ENCODE measurements around the gene EIPR1.
"Not testable (repeated sequence)": the region's sequence is repeated elsewhere in the genome, so short reads cannot be mapped to it uniquely, and the experiment has no call there.

EIPR1 gene

DNA sequence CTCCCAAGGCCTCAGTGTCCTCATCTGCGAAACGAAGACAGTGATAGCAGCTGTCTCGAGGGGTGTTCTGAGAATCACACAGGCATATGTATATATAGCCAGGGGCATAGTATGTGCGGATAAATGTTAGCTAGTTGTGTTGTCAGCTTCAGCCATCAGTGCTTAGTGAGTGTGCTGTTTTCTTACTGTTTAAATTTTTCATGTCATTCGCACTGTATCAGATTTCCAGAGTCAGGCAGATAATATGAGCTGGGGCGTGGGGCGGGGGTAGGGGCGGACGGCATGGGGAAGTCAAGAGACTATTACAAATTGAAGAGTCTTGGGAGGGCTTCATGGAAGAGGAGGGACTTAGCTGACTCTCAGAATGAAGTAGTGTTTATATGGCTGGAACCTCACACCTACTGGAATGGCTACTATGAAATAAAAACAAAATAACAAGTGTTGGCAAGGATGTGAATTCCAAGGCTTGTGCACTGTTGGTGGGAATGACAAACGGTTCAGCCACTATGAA lies 8.9 kb upstream of the EIPR1 start:
- H3K4me1 ChIP-seq (ENCODE audit: control insufficient read depth, insufficient read depth, low read length, poor library complexity, severe bottlenecking): no peaks in the 10 kb centered on the region
- H3K9me3 ChIP-seq (ENCODE audit: control insufficient read depth, low read length): no peaks in the 10 kb centered on the region
- no peak overlapping the region for H3K27ac ChIP-seq (ENCODE audit: low read depth, low read length, severe bottlenecking)
- no peak overlapping the region for H3K4me3 ChIP-seq (ENCODE audit: extremely low read depth, insufficient read depth, low read length, poor library complexity, severe bottlenecking)
- H3K36me3 ChIP-seq (ENCODE audit: control insufficient read depth, insufficient read depth, low read length): peaks cover 50% of the 10 kb centered on the region
- WGBS, 2 experiments (ENCODE audit: insufficient coverage in 2 of 2): 96 to 100% methylated on average over 4 to 5 of the region's 10 CpGs

DNA sequence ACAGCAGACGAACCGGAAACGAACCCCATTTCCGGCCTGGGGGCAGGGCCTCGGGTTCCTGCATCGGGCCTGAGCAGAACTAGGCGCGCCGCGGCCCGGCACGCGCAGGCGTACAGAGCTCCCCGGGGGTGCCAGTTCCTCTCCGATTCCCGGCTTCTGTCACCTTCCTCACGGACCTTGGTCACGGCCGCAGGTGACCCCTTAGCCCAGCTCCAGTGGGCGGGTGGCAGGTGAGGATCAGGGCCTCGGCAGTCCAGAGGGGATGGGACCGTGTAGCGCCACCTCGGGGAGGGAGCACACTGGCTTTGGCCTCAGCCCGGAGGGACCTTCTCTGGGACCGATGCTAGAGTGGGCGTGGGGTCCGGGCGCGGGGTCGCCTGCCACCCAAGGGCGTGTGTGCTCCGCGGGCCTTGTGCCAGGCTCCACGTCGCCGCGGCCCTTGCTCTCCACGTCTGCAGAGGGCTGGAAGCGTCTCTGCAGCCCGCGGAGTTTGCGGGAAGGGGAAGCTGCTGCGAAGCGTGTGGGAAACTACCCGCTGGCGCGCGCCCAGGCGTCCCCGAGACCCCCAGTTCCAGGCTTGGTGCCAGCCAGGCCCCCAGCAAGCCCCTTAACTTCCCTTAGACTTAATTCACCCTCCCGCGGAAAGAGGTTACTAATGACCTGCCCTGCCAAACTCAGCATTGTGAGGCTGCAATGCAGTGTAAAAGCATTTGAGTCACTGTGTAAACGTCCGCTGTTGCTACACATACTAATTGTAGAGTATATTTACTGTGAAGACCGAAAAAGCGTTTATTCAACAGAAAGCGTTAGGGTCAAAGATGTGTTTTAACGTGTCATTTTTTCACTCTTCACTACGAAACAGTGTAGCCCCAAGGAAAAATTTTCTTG lies 2.3 kb upstream of the EIPR1 start, which contains the start of gene TRAPPC12:
TSS of gene TRAPPC12 (plus strand) at position 48 of the 888 bp plus-strand sequence. CDS start 7,930 bp downstream, outside the sequence.
- WGBS, 2 experiments (ENCODE audit: insufficient coverage in 2 of 2): 2% methylated on average over 51 to 56 of the region's 61 CpGs
- peak within 1 kb of the TSS; percentile 87 for H3K4me3 ChIP-seq (ENCODE audit: extremely low read depth, insufficient read depth, low read length, poor library complexity, severe bottlenecking)
- no peaks in the 10 kb centered on the region for H3K9me3 ChIP-seq (ENCODE audit: control insufficient read depth, low read length)
- peak within 1 kb of the TSS; percentile 65 for H3K27ac ChIP-seq (ENCODE audit: low read depth, low read length, severe bottlenecking)
- peaks cover 8% of the 10 kb centered on the region for H3K4me1 ChIP-seq (ENCODE audit: control insufficient read depth, insufficient read depth, low read length, poor library complexity, severe bottlenecking)
- peaks cover 19% of the 10 kb centered on the region for H3K36me3 ChIP-seq (ENCODE audit: control insufficient read depth, insufficient read depth, low read length)

DNA sequence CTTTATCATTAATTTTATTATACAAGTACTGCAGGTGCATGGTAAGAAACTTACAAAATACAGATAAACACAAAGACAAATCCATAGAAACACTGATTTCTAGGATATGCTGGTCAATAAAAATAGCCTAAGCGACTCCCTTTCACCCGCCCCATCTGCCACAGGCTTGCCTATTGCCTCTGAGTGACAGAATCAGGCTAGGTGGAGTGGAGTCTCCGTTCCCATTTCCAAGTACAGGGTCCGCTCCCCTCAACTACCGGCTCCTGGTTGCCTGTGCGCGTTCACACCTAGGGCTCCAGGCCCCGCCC lies 1.7 kb upstream of the EIPR1 start:
- H3K4me3 ChIP-seq (ENCODE audit: extremely low read depth, insufficient read depth, low read length, poor library complexity, severe bottlenecking): peak overlapping the region; percentile 87
- H3K9me3 ChIP-seq (ENCODE audit: control insufficient read depth, low read length): no peaks in the 10 kb centered on the region
- 0 to 9% methylated on average over 3 to 8 of the region's 8 CpGs for WGBS, 2 experiments (ENCODE audit: insufficient coverage in 2 of 2)
- H3K4me1 ChIP-seq (ENCODE audit: control insufficient read depth, insufficient read depth, low read length, poor library complexity, severe bottlenecking): peaks cover 8% of the 10 kb centered on the region
- no peak overlapping the region for H3K27ac ChIP-seq (ENCODE audit: low read depth, low read length, severe bottlenecking)
- peaks cover 19% of the 10 kb centered on the region for H3K36me3 ChIP-seq (ENCODE audit: control insufficient read depth, insufficient read depth, low read length)

DNA sequence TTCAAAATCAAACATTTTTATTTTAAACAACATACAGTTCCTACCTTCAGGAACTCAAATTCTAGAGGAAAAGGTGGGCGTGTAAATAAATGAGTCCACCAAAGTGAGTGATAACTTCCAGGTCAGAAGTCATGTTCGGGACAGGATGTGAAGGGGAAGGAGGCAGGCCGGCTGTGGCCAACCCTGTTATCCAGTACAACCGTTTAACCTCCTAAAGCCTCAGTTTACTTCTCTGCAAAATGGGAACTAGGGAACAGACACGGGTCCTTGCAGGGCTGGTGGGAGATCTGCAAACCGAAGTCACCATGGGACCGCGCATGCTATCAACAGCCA lies 373 bp downstream of the EIPR1 start:
- peaks cover 14% of the 10 kb centered on the region for H3K36me3 ChIP-seq (ENCODE audit: control insufficient read depth, insufficient read depth, low read length)
- H3K4me3 ChIP-seq (ENCODE audit: extremely low read depth, insufficient read depth, low read length, poor library complexity, severe bottlenecking): peak overlapping the region; percentile 87
- H3K4me1 ChIP-seq (ENCODE audit: control insufficient read depth, insufficient read depth, low read length, poor library complexity, severe bottlenecking): peaks cover 8% of the 10 kb centered on the region
- peak overlapping the region; percentile 66 for H3K27ac ChIP-seq (ENCODE audit: low read depth, low read length, severe bottlenecking)
- 0 to 2% methylated on average over 4 to 5 of the region's 8 CpGs for WGBS, 2 experiments (ENCODE audit: insufficient coverage in 2 of 2)
- no peaks in the 10 kb centered on the region for H3K9me3 ChIP-seq (ENCODE audit: control insufficient read depth, low read length)

DNA sequence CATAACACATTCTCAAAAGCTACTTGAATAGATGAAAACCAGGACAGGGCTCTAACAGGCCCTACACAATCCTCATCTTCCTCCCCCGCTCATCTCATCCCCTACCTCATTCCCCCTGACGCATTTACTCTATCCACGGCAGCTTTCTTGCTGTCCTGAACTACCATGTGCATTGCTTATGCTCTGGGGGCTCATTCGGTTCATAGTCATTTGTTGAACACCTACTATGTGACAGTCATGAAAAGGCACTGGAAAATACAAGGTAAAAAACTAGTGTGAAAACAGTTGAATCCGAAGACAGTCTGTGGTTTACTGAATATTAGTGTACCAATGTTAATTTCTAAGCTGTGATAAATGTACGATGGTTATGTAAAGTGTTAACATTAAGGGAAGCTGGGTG lies 797 bp downstream of the EIPR1 start:
- no peak overlapping the region for H3K27ac ChIP-seq (ENCODE audit: low read depth, low read length, severe bottlenecking)
- 78 to 94% methylated on average over 5 to 6 of the region's 6 CpGs for WGBS, 2 experiments (ENCODE audit: insufficient coverage in 2 of 2)
- peaks cover 8% of the 10 kb centered on the region for H3K4me1 ChIP-seq (ENCODE audit: control insufficient read depth, insufficient read depth, low read length, poor library complexity, severe bottlenecking)
- H3K36me3 ChIP-seq (ENCODE audit: control insufficient read depth, insufficient read depth, low read length): peaks cover 10% of the 10 kb centered on the region
- peak overlapping the region; percentile 87 for H3K4me3 ChIP-seq (ENCODE audit: extremely low read depth, insufficient read depth, low read length, poor library complexity, severe bottlenecking)
- no peaks in the 10 kb centered on the region for H3K9me3 ChIP-seq (ENCODE audit: control insufficient read depth, low read length)

DNA sequence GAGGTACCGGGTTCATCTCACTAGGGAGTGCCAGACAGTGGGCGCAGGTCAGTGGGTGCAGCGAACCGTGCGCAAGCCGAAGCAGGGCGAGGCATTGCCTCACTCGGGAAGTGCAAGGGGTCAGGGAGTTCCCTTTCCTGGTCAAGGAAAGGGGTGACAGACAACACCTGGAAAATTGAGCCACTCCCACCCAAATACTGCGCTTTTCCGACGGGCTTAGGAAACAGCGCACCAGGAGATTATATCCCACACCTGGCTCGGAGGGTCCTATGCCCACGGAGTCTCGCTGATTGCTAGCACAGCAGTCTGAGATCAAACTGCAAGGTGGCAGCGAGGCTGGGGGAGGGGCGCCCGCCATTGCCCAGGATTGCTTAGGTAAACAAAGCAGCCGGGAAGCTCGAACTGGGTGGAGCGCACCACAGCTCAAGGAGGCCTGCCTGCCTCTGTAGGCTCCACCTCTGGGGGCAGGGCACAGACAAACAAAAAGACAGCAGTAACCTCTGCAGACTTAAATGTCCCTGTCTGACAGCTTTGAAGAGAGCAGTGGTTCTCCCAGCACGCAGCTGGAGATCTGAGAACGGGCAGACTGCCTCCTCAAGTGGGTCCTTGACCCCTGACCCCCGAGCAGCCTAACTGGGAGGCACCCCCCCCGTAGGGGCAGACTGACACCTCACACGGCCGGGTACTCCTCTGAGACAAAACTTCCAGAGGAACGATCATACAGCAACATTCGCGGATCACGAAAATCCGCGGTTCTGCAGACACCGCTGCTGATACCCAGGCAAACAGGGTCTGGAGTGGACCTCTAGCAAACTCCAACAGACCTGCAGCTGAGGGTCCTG lies 8.1 kb downstream of the EIPR1 start:
- WGBS, 2 experiments (ENCODE audit: insufficient coverage in 2 of 2): 73 to 96% methylated on average over 8 to 9 of the region's 34 CpGs

DNA sequence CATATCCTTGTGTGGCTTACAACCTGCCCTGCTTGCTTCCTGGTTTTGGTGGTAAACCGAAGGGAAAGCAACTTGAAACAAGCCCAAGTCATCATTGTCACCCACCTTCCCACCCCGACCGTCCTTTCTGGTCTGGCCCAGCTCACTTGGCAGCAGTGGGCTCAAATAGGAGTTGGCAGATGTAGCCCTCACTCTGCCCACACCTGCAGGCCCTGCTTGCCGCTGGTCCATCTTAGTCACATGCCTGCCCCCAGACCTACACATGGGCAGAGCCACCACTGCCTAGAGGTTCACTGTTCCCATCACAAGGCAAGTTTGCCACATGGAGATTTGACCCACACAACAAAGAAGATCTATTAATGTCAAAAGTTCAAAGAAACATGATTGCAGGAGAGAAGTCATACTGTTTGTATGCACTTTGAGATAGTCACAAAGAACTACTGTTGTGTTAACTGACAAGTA lies 9.3 kb downstream of the EIPR1 start:
- H3K4me3 ChIP-seq (ENCODE audit: extremely low read depth, insufficient read depth, low read length, poor library complexity, severe bottlenecking): no peak overlapping the region
- H3K36me3 ChIP-seq (ENCODE audit: control insufficient read depth, insufficient read depth, low read length): peaks cover 3% of the 10 kb centered on the region
- 94 to 100% methylated on average over 1 to 4 of the region's 4 CpGs for WGBS, 2 experiments (ENCODE audit: insufficient coverage in 2 of 2)
- no peak overlapping the region for H3K27ac ChIP-seq (ENCODE audit: low read depth, low read length, severe bottlenecking)
- H3K4me1 ChIP-seq (ENCODE audit: control insufficient read depth, insufficient read depth, low read length, poor library complexity, severe bottlenecking): no peaks in the 10 kb centered on the region
- peaks cover 3% of the 10 kb centered on the region for H3K9me3 ChIP-seq (ENCODE audit: control insufficient read depth, low read length)

More for the DNA sequence above, 8.1 kb downstream of the EIPR1 start:
- not testable (repeated sequence) for H3K4me3 ChIP-seq (ENCODE audit: extremely low read depth, insufficient read depth, low read length, poor library complexity, severe bottlenecking); H3K27ac ChIP-seq (ENCODE audit: low read depth, low read length, severe bottlenecking); H3K9me3 ChIP-seq (ENCODE audit: control insufficient read depth, low read length); H3K36me3 ChIP-seq (ENCODE audit: control insufficient read depth, insufficient read depth, low read length); H3K4me1 ChIP-seq (ENCODE audit: control insufficient read depth, insufficient read depth, low read length, poor library complexity, severe bottlenecking)

DNA sequence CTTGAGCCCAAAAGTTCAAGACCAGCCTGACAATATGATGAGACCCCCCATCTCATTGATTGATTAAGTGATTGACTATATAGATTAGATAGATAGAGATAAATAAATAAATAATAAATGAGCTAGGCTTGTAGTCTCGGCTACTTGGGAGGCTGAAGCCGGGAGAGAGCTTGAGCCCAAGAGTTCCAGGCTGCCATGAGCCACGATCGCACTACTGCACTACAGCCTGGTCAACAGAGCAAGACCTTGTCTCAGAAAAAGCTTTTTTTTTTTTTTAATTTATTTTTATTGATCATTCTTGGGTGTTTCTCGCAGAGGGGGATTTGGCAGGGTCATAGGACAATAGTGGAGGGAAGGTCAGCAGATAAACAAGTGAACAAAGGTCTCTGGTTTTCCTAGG lies 12.4 kb downstream of the EIPR1 start:
- H3K4me1 ChIP-seq (ENCODE audit: control insufficient read depth, insufficient read depth, low read length, poor library complexity, severe bottlenecking): peaks cover 6% of the 10 kb centered on the region
- H3K9me3 ChIP-seq (ENCODE audit: control insufficient read depth, low read length): peaks cover 3% of the 10 kb centered on the region
- WGBS, 2 experiments (ENCODE audit: insufficient coverage in 2 of 2): 94 to 100% methylated on average over 2 to 4 of the region's 5 CpGs
- peaks cover 3% of the 10 kb centered on the region for H3K36me3 ChIP-seq (ENCODE audit: control insufficient read depth, insufficient read depth, low read length)
- no peak overlapping the region for H3K4me3 ChIP-seq (ENCODE audit: extremely low read depth, insufficient read depth, low read length, poor library complexity, severe bottlenecking)
- no peak overlapping the region for H3K27ac ChIP-seq (ENCODE audit: low read depth, low read length, severe bottlenecking)

DNA sequence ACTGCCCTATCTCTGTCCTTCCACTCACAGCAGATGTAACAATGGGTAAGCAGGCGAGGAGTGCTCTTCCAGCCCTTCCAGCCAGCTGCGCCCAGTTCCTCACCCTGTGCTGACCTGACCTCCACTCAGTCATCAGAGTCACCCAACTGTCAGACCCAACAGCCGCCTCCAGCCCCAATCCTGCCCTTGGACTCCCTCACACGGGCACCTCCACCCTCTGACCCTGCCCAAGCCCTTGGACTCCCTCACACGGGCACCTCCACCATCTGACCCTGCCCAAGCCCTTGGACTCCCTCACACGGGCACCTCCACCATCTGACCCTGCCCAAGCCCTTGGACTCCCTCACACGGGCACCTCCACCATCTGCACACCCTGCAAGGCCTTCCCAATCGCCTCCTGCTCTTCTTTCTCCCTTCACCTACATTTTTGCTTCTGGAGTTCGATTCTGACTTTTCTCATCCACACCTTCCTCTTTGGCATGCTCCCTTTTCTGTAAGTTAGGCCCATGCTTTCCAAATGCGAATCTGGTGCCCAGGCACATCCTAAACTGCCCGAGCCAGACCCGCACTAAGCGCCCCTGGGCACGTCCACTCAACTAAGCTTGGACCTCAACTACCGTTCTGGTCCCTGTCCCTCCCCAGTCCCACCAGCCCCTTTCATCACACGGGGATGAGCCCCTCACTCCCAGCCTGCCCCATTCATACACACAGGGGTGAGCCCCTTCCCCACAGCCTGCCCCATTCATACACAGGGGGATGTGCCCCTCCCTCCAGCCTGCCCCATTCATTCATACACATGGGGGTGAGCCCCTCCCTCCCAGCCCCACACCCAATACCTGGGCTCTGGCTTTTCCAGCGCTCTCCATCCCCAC lies 15.9 kb downstream of the EIPR1 start:
- Histone ChIP-seq H3K4me1 (ENCODE audit: control insufficient read depth, insufficient read depth, low read length, poor library complexity, severe bottlenecking) (peaks cover 6% of the 10 kb centered on the region), H3K9me3 (ENCODE audit: control insufficient read depth, low read length) (no peaks in the 10 kb centered on the region), H3K4me3 (ENCODE audit: extremely low read depth, insufficient read depth, low read length, poor library complexity, severe bottlenecking) (no peak overlapping the region), H3K27ac (ENCODE audit: low read depth, low read length, severe bottlenecking) (no peak overlapping the region), H3K36me3 (ENCODE audit: control insufficient read depth, insufficient read depth, low read length) (no peaks in the 10 kb centered on the region)
- WGBS, 2 experiments (ENCODE audit: insufficient coverage in 2 of 2): 87 to 89% methylated on average over 16 to 17 of the region's 17 CpGs

DNA sequence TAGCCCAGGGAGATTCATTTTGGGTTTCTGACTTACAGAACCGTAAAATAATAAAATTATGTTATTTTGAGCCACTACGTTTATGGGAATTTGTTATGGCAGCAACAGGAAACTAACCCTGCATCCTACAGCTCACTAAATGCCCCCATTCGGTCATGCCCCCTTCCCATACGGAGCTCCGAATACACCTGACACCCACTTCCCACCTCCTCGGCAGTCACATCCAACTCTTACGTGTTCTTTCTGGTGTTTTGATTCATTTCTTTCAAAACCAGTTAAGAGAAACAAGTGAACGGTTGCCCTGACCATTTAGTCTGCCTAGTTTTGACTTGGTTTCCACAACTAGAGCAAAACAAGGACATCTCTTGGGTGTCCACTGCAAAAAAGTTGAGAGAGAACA lies 19.7 kb downstream of the EIPR1 start:
- WGBS, 2 experiments (ENCODE audit: insufficient coverage in 2 of 2): 96 to 100% methylated on average over 3 to 7 of the region's 8 CpGs
- no peak overlapping the region for H3K4me3 ChIP-seq (ENCODE audit: extremely low read depth, insufficient read depth, low read length, poor library complexity, severe bottlenecking)
- H3K36me3 ChIP-seq (ENCODE audit: control insufficient read depth, insufficient read depth, low read length): peaks cover 9% of the 10 kb centered on the region
- H3K9me3 ChIP-seq (ENCODE audit: control insufficient read depth, low read length): no peaks in the 10 kb centered on the region
- H3K4me1 ChIP-seq (ENCODE audit: control insufficient read depth, insufficient read depth, low read length, poor library complexity, severe bottlenecking): peaks cover 5% of the 10 kb centered on the region
- H3K27ac ChIP-seq (ENCODE audit: low read depth, low read length, severe bottlenecking): no peak overlapping the region

Data from mesodermal cell (in vitro differentiated cells).